Measurements from ENCODE around the gene LRRK1. TPM values are rescaled to one million over a fixed set of nuclear protein-coding genes. Genes with fewer than 3 reads are reported as not detected.

The LRRK1 gene
- total and polyA plus RNA-seq, 2 donors (not counting 1 experiment from before 2014, with no cell fraction given) = 19.8 to 53.0 TPM

DNA sequence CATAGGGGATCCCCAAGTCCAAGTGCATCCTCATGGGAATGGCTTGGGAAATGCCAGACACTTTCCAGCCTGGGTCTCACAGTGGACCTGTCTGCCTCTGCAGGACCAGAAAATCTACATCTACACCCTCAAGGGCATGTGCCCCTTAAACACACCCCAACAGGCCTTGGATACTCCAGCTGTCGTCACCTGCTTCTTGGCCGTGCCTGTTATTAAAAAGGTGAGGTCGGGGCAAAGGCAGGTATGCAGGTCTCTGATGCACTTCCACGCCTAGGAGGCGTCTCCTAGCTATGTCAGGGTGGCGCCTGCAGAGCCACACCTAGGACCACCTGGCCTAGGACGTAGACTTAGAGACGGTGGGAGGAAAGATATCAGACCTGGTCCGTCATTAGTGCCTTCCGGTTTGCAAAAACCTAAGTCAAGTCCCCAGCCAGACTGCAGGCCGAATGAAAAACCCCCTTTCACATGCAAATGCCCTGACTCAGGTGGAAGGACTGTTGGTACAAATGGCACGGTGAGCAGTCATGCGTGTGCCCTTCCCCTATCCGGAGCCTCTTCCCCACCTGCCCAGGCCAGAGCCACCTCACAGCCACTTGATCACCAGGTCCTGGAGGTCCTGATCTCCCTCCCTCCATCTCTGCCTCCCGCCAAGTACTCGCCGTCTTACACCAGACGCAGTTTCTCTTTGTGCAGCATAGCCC, 143.5 kb downstream of the LRRK1 start:
- H3K9me3 ChIP-seq (ENCODE audit: control extremely low read depth in 1 of 3, control insufficient read depth in 2 of 3, insufficient read depth in 1 of 3, low read length in 2 of 3) = no peaks in the 10 kb centered on the region
- DNase-seq = peak; percentile 77
- TF ChIP-seq EZH2 (IDR thresholded peaks at IDR 0.05; ENCODE audit: borderline replicate concordance, insufficient read depth, low read depth, low read length, poor library complexity, severe bottlenecking) = no peak
- TF ChIP-seq CTCF (IDR thresholded peaks at IDR 0.05) = no peak
- no peak overlapping the region for H3K4me3 ChIP-seq (ENCODE audit: control extremely low read depth in 1 of 5, extremely low read depth in 1 of 5, insufficient read depth in 1 of 5, low read depth in 2 of 5, low read length in 4 of 5)
- WGBS (ENCODE audit: insufficient coverage) = 82% methylated on average over 17 of the region's 18 CpGs
- no peaks in the 10 kb centered on the region for H3K79me2 ChIP-seq (ENCODE audit: control insufficient read depth, insufficient read depth, low read length)
- ChIA-PET POLR2A (interaction anchor here (0.5 kb wide), 1 partner anchor 174 kb away, joined by 3 read pairs; no protein-coding TSS in a partner anchor), CTCF (no interaction called here)
- peak; percentile 86 for ATAC-seq (ENCODE audit: low read depth)
- H3K4me1 ChIP-seq (ENCODE audit: control insufficient read depth in 2 of 2, insufficient read depth in 2 of 2, low read length in 2 of 2) = peaks cover 0 to 25% of the 10 kb centered on the region in 2 donors
- intact Hi-C loops (cut with micrococcal nuclease) = no loop called here
- no peaks in the 10 kb centered on the region for H4K20me1 ChIP-seq (ENCODE audit: control insufficient read depth, insufficient read depth, low read length, poor library complexity, severe bottlenecking)
- H3K4me3 Mint-ChIP-seq = peak overlapping the region; percentile 59
- H3K27ac ChIP-seq (ENCODE audit: low read length in 2 of 2) = peak overlapping the region; percentile 59 to 81
- no peaks in the 10 kb centered on the region for H3K27me3 Mint-ChIP-seq
- peaks cover 0 to 56% of the 10 kb centered on the region in 2 experiments for H3K36me3 ChIP-seq (replicated peaks in 1 of 2; ENCODE audit: control extremely low read depth in 1 of 2, control insufficient read depth in 1 of 2, extremely low read depth in 1 of 2, insufficient read depth in 2 of 2, low read length in 1 of 2)
- peak overlapping the region; percentile 89 for H3K27ac Mint-ChIP-seq
- no peak overlapping the region for H2AFZ ChIP-seq (ENCODE audit: insufficient read depth, low read depth, low read length, poor library complexity, severe bottlenecking)
- H3K4me2 ChIP-seq (replicated peaks; ENCODE audit: low read depth, low read length, poor library complexity, severe bottlenecking) = peak overlapping the region; percentile 34
- peaks cover 18% of the 10 kb centered on the region for H3K4me1 Mint-ChIP-seq
- H3K9me3 Mint-ChIP-seq (ENCODE audit: insufficient read depth) = no peaks in the 10 kb centered on the region
- H3K9ac ChIP-seq (ENCODE audit: low read length) = no peak overlapping the region
- H3K27me3 ChIP-seq (replicated peaks in 1 of 4; ENCODE audit: control extremely low read depth in 1 of 4, control insufficient read depth in 3 of 4, insufficient read depth in 4 of 4, low read length in 3 of 4) = no peaks in the 10 kb centered on the region

GRCh38 chr15:101063212-101063611, 144.1 kb downstream of the LRRK1 start:
- Mint-ChIP-seq H3K27me3 (no peaks in the 10 kb centered on the region), H3K4me1 (peaks cover 18% of the 10 kb centered on the region), H3K4me3 (peak overlapping the region; percentile 59), H3K27ac (peak overlapping the region; percentile 89), H3K9me3 (ENCODE audit: insufficient read depth) (no peaks in the 10 kb centered on the region)
- H3K79me2 ChIP-seq (ENCODE audit: control insufficient read depth, insufficient read depth, low read length) = no peaks in the 10 kb centered on the region
- H3K27ac ChIP-seq (ENCODE audit: low read length in 2 of 2) = peak overlapping the region; percentile 18 to 28
- no peak for ATAC-seq (ENCODE audit: low read depth)
- H3K27me3 ChIP-seq (replicated peaks in 1 of 4; ENCODE audit: control extremely low read depth in 1 of 4, control insufficient read depth in 3 of 4, insufficient read depth in 4 of 4, low read length in 3 of 4) = no peaks in the 10 kb centered on the region
- intact Hi-C loops (cut with micrococcal nuclease) = no loop called here
- peaks cover 0 to 25% of the 10 kb centered on the region in 2 donors for H3K4me1 ChIP-seq (ENCODE audit: control insufficient read depth in 2 of 2, insufficient read depth in 2 of 2, low read length in 2 of 2)
- no peaks in the 10 kb centered on the region for H3K9me3 ChIP-seq (ENCODE audit: control extremely low read depth in 1 of 3, control insufficient read depth in 2 of 3, insufficient read depth in 1 of 3, low read length in 2 of 3)
- DNase-seq = no peak
- H3K9ac ChIP-seq (ENCODE audit: low read length) = no peak overlapping the region
- H3K4me2 ChIP-seq (replicated peaks; ENCODE audit: low read depth, low read length, poor library complexity, severe bottlenecking) = peak overlapping the region; percentile 30
- TF ChIP-seq EZH2 (IDR thresholded peaks at IDR 0.05; ENCODE audit: borderline replicate concordance, insufficient read depth, low read depth, low read length, poor library complexity, severe bottlenecking) (no peak), CTCF (IDR thresholded peaks at IDR 0.05) (no peak)
- no peak overlapping the region for H3K4me3 ChIP-seq (ENCODE audit: control extremely low read depth in 1 of 5, extremely low read depth in 1 of 5, insufficient read depth in 1 of 5, low read depth in 2 of 5, low read length in 4 of 5)
- 93% methylated on average over 5 of the region's 9 CpGs for WGBS (ENCODE audit: insufficient coverage)
- peaks cover 0 to 50% of the 10 kb centered on the region in 2 experiments for H3K36me3 ChIP-seq (replicated peaks in 1 of 2; ENCODE audit: control extremely low read depth in 1 of 2, control insufficient read depth in 1 of 2, extremely low read depth in 1 of 2, insufficient read depth in 2 of 2, low read length in 1 of 2)
- ChIA-PET CTCF (no interaction called here), POLR2A (interaction anchor here (0.7 kb wide), 1 partner anchor 196 kb away, joined by 4 read pairs; no protein-coding TSS in a partner anchor)
- H2AFZ ChIP-seq (ENCODE audit: insufficient read depth, low read depth, low read length, poor library complexity, severe bottlenecking) = no peak overlapping the region
- no peaks in the 10 kb centered on the region for H4K20me1 ChIP-seq (ENCODE audit: control insufficient read depth, insufficient read depth, low read length, poor library complexity, severe bottlenecking)
